Thoracic aorta (tissue), 2 donors: Measurements from ENCODE around the gene RAC3. TPM values are rescaled to one million over a fixed set of nuclear protein-coding genes. Genes with fewer than 3 reads are reported as not detected.

Experiments
- ATAC-seq: fragments of 150-250 bp; one replicate; pipeline ENCODE4 v1.8.0; 2017; ENCODE audit warnings: low read depth; ENCODE audit not compliant: insufficient number of reproducible peaks, low FRiP score
- DNase-seq: peaks from one replicate; pipeline ENCODE4 v3.0.0-alpha.2; 2020; ENCODE audit warnings: low spot score
- H3K27ac ChIP-seq, 2 donors: fragments of 200-600 bp; sonication (generic); 1 replicate in 1 of 2; 2 replicates in 1 of 2; pipeline ENCODE4 v1.5.1; 2016; ENCODE audit warnings: mild to moderate bottlenecking in 2 of 2, moderate library complexity in 2 of 2
- H3K27me3 ChIP-seq: fragments of 200-600 bp; sonication (generic); replicated peaks from 2 replicates; pipeline ENCODE4 v1.6.0; 2016; ENCODE audit warnings: mild to moderate bottlenecking; ENCODE audit not compliant: insufficient read depth
- H3K36me3 ChIP-seq: fragments of 200-600 bp; sonication (generic); one replicate; pipeline ENCODE4 v1.5.1; 2016
- H3K4me1 ChIP-seq, 2 donors: fragments of 200-600 bp; sonication (generic); 1 replicate in 1 of 2; 2 replicates in 1 of 2; pipeline versions ENCODE4 v1.5.1 to v1.6.0; 2016; ENCODE audit warnings: low read depth in 2 of 2, mild to moderate bottlenecking in 1 of 2; ENCODE audit not compliant: control insufficient read depth in 1 of 2
- H3K4me3 ChIP-seq: fragments of 200-600 bp; sonication (generic); 2 replicates; pipeline ENCODE4 v1.5.1; 2016; ENCODE audit warnings: mild to moderate bottlenecking
- H3K9me3 ChIP-seq: fragments of 200-600 bp; sonication (generic); 2 replicates; pipeline ENCODE4 v1.5.1; 2016
- CTCF ChIP-seq: fragments of 200-600 bp; sonication (generic); IDR thresholded peaks from one replicate; pipeline ENCODE4 v1.5.1; 2019; ENCODE audit warnings: antibody characterized with exemption
- total RNA-seq, 2 donors: library from RNA; depleted of rRNA; stranded (reverse); fragments of >200 nt; gene quantifications; one replicate each; pipeline versions ENCODE4 v1.1.0 to v1.2.3, GENCODE V29; 2016

RAC3 gene
- total RNA-seq, 2 donors from 2014 or later: 1.8 TPM; not detected in 1

GRCh38 chr17:81987161-81987770 lies 44.2 kb upstream of the RAC3 start:
- TF ChIP-seq CTCF: no peak
- ATAC-seq: no peak
- H3K36me3 ChIP-seq: peaks cover 20% of the 10 kb centered on the region

DNA sequence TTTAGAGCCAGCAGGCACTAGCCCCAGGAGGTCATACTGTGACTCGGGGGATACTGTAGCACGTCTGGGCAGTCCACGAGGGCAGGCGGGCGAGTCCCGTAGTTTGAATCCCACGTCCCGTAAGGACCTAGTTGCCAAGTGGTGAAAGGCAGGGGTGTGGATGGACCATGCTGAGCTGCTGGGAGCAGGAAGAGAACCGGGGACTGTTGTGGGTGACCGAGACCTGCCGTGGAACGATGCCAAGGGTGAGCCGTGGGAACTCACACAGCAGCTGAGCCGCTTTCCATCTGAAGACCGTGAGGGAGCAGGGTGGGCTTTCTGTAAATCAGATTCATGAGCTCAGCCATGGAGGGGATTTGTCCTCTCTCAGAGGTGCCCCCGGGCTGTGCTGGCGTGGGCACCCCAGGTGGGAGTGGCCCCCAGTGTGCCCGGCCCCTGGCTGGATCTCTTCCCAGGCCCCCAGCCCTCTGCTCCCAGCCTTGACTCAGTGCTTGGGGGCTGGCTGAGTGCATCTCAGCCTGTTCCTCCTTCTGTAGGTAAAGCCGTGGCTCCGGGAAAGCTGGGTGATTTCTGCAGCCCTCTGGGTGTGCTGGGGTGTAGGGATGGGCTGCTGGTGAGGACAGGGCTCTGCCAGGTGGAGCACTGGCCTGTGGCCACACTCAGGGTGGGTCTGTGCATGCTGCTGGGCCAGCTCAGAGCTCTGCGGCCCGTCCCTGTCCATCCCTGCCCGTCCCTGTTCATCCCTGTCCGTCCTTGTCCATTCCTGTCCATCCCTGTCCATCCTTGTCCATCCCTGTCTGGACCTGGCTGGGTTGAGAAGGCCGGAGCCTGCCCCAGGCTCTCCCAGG lies 40.4 kb upstream of the RAC3 start:
- H3K27ac ChIP-seq: peak overlapping the region in 1 of 2 donors; percentile 30
- no peak for TF ChIP-seq CTCF
- H3K4me3 ChIP-seq: peak overlapping the region; percentile 58
- no peaks in the 10 kb centered on the region for H3K9me3 ChIP-seq
- H3K4me1 ChIP-seq: peaks cover 9 to 19% of the 10 kb centered on the region in 2 donors
- peaks cover 2% of the 10 kb centered on the region for H3K36me3 ChIP-seq
- H3K27me3 ChIP-seq: no peaks in the 10 kb centered on the region
- no peak for ATAC-seq
- DNase-seq: no peak

More at GRCh38 chr17:81987161-81987770, 44.2 kb upstream of the RAC3 start:
- H3K4me1 ChIP-seq: peaks cover 8 to 12% of the 10 kb centered on the region in 2 donors
- H3K27me3 ChIP-seq: no peaks in the 10 kb centered on the region
- no peak overlapping the region for H3K27ac ChIP-seq
- H3K9me3 ChIP-seq: no peaks in the 10 kb centered on the region
- no peak for DNase-seq
- no peak overlapping the region for H3K4me3 ChIP-seq

DNA sequence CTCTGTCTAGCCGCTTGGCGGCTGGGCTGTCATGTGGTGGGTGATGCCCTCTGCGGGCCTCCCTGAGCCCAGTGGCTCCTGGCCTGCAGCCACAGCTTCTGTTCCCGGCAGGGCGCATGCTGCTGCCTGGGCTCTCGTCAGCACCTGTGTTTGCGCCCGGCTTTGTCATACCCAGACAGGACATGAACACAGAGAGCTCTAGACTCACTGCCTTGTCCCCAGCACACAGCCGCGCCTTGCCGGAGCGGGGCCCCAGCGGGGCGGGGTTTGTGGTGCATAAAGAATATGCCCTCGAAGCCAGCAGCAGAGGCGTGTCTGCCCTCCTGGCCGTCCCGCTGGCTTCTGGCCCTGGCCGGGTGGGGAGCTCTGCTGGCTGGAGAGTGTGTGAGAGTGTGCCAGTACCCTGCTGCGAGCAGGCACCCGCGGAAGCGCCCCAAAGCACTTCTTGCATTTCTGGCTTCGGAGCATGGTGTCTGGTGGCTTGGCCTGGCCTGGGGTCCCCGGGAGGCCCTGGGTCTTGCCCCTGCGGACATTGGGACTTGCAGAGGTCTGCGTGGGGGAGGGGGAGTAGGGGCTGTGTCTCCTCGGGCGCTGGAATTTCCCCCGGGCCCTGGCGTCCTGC lies 39.7 kb upstream of the RAC3 start:
- H3K27ac ChIP-seq: peak overlapping the region in 1 of 2 donors; percentile 30
- DNase-seq: peak; percentile 29
- H3K9me3 ChIP-seq: no peaks in the 10 kb centered on the region
- H3K4me1 ChIP-seq: peaks cover 9 to 19% of the 10 kb centered on the region in 2 donors
- no peak for TF ChIP-seq CTCF
- H3K27me3 ChIP-seq: no peaks in the 10 kb centered on the region
- ATAC-seq: peak; percentile 33
- peak overlapping the region; percentile 58 for H3K4me3 ChIP-seq
- H3K36me3 ChIP-seq: peaks cover 6% of the 10 kb centered on the region

DNA sequence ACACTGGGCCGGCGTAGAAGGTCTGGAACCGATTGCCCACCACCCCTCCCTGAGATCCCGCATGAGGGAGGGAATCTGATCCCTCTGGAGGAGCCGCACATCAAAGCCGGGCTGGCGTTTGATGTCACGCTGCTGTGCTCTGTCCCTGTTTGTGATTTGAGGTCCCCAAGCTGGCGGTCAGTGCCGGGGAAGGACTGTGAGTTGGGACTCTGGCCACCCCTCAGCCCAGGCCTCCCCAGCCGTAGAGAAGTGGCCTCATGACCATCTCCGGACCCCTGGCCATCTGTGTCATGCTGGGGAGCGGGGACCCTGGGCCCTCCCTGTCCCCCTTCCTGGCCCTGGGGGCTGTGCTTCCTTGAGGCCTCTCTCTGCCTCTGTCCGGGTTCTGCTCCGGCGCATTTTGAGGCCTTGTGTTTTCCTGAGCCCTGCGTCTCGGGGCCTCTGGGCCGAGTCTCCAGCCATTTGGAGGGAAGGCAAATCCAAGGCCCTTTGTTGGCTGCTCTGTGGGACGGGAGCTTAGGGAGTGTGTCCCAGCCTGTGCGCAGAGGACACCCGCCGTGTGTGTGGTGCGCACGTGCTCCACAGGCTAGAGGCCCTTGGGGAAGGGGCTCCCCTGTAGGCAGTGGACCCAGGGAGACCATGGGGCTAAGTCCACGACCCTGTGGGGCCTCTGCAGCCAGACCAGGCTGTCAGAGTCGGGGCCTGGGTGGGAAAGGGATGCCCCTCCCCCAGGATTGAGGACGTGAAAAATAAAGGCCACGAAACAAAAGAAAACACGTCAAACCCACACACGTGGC lies 39.0 kb upstream of the RAC3 start:
- Histone ChIP-seq H3K4me3 (peak overlapping the region; percentile 58), H3K36me3 (peaks cover 9% of the 10 kb centered on the region), H3K27ac (peak overlapping the region in 1 of 2 donors; percentile 30), H3K4me1 (peaks cover 9 to 19% of the 10 kb centered on the region in 2 donors), H3K9me3 (no peaks in the 10 kb centered on the region), H3K27me3 (no peaks in the 10 kb centered on the region)
- DNase-seq: no peak
- no peak for ATAC-seq
- TF ChIP-seq CTCF: no peak
